Liver (tissue), 9 donors: ENCODE measurements around the gene LLGL2. TPM values are rescaled to one million over a fixed set of nuclear protein-coding genes. Genes with fewer than 3 reads are reported as not detected.

Source experiments
- DNase-seq: peaks from one replicate; pipeline ENCODE4 v3.0.0-alpha.2; 2017; ENCODE audit warnings: low spot score
- H3K27ac ChIP-seq, 2 donors: one replicate each; pipeline ENCODE4 v1.7.0; 2013; ENCODE audit warnings: inconsistent platforms in 2 of 2, low read length in 2 of 2, control low read depth in 1 of 2, low read depth in 1 of 2, mild to moderate bottlenecking in 1 of 2
- H3K27me3 ChIP-seq, 4 donors: one replicate each; pipeline versions ENCODE4 v1.6.1 to v1.7.0; 2013; ENCODE audit warnings: low read length in 3 of 4, inconsistent platforms in 1 of 4, mild to moderate bottlenecking in 1 of 4, moderate library complexity in 1 of 4; ENCODE audit not compliant: control insufficient read depth in 4 of 4, insufficient read depth in 4 of 4
- H3K36me3 ChIP-seq, 4 donors: one replicate each; pipeline versions ENCODE4 v1.6.1 to v1.7.0; 2013; ENCODE audit warnings: low read length in 3 of 4, mild to moderate bottlenecking in 3 of 4, low read depth in 1 of 4, moderate library complexity in 1 of 4; ENCODE audit not compliant: control insufficient read depth in 4 of 4, insufficient read depth in 3 of 4
- H3K4me1 ChIP-seq, 4 donors: one replicate each; pipeline versions ENCODE4 v1.6.1 to v1.7.0; 2013; ENCODE audit warnings: low read length in 3 of 4, mild to moderate bottlenecking in 3 of 4, moderate library complexity in 1 of 4; ENCODE audit not compliant: control insufficient read depth in 4 of 4, insufficient read depth in 4 of 4
- H3K4me3 ChIP-seq, 3 donors: one replicate each; pipeline versions ENCODE4 v1.6.1 to v1.7.0; 2013; ENCODE audit warnings: low read length in 3 of 3, control low read depth in 1 of 3, low read depth in 1 of 3, mild to moderate bottlenecking in 1 of 3
- H3K9ac ChIP-seq, 2 donors: one replicate each; pipeline ENCODE4 v1.7.0; 2013; ENCODE audit warnings: low read length in 2 of 2, mild to moderate bottlenecking in 2 of 2, moderate library complexity in 2 of 2, control low read depth in 1 of 2, low read depth in 1 of 2
- H3K9me3 ChIP-seq, 4 donors: one replicate each; pipeline versions ENCODE4 v1.6.1 to v1.7.0; 2013; ENCODE audit warnings: low read length in 3 of 4; ENCODE audit not compliant: control insufficient read depth in 4 of 4
- ATF3 ChIP-seq: IDR thresholded peaks from 2 replicates; pipeline ENCODE4 v1.6.1; 2016; ENCODE audit warnings: antibody characterized with exemption
- FOXA1 ChIP-seq: IDR thresholded peaks from 2 replicates; pipeline ENCODE4 v1.6.1; 2016; ENCODE audit warnings: antibody characterized with exemption
- FOXA2 ChIP-seq: IDR thresholded peaks from 2 replicates; pipeline ENCODE4 v1.6.1; 2016; ENCODE audit warnings: antibody characterized with exemption
- GABPA ChIP-seq, 2 donors: IDR thresholded peaks in 1 of 2; conservative IDR thresholded peaks in 1 of 2; 2 replicates each; pipeline ENCODE4 v1.6.1; 2016; ENCODE audit warnings: antibody characterized with exemption in 2 of 2, mild to moderate bottlenecking in 1 of 2, moderate library complexity in 1 of 2
- HNF4A ChIP-seq, 2 donors: conservative IDR thresholded peaks; 2 replicates each; pipeline ENCODE4 v1.6.1; 2016; ENCODE audit warnings: antibody characterized with exemption in 2 of 2, mild to moderate bottlenecking in 2 of 2
- HNF4G ChIP-seq: IDR thresholded peaks from 2 replicates; pipeline ENCODE4 v1.6.1; 2016; ENCODE audit warnings: antibody characterized with exemption
- JUND ChIP-seq, 2 donors: IDR thresholded peaks; 2 replicates each; pipeline ENCODE4 v1.6.1; 2016; ENCODE audit warnings: antibody characterized with exemption in 2 of 2
- MAX ChIP-seq: IDR thresholded peaks from 2 replicates; pipeline ENCODE4 v1.6.1; 2016; ENCODE audit warnings: antibody characterized with exemption
- NR2F2 ChIP-seq: IDR thresholded peaks from 2 replicates; pipeline ENCODE4 v1.6.1; 2016; ENCODE audit warnings: antibody characterized with exemption
- REST ChIP-seq: IDR thresholded peaks from 2 replicates; pipeline ENCODE4 v1.6.1; 2016; ENCODE audit warnings: antibody characterized with exemption, mild to moderate bottlenecking
- SP1 ChIP-seq: IDR thresholded peaks from 2 replicates; pipeline ENCODE4 v1.6.1; 2018; ENCODE audit warnings: antibody characterized with exemption, mild to moderate bottlenecking
- TAF1 ChIP-seq: conservative IDR thresholded peaks from 2 replicates; pipeline ENCODE4 v1.6.1; 2016; ENCODE audit warnings: antibody characterized with exemption, mild to moderate bottlenecking
- ZBTB33 ChIP-seq: IDR thresholded peaks from 2 replicates; pipeline ENCODE4 v1.6.1; 2016; ENCODE audit warnings: antibody characterized with exemption
- WGBS: extraction: QIAGEN DNeasy Blood & Tissue Kit; methylation state at CpG from one replicate; pipeline ENCODE4 v1.1.7; 2013; 5-methylcytosine and 5-hydroxymethylcytosine counted together
- polyA plus RNA-seq, 2 donors: library from polyadenylated mRNA; stranded (reverse) in 1 of 2; unstranded in 1 of 2; fragments of 200-250 nt in 1 of 2; fragments of >200 nt in 1 of 2; fragmentation: Nextera tagmentation in 1 of 2; extraction: Ambion mirVana in 1 of 2; gene quantifications; one replicate each; pipeline versions ENCODE4 v1.2.1 to v1.2.3, GENCODE V29; 2013 to 2015
- total RNA-seq, 2 donors: library from RNA; depleted of rRNA; stranded (reverse); fragments of >200 nt; gene quantifications; one replicate each; pipeline ENCODE4 v1.2.3, GENCODE V29; 2014
- donor health status: healthy.
- donor health status: healthy.
- donor health status: healthy.
- donor health status: healthy.
- donor health status: healthy.

The LLGL2 gene
- total and polyA plus RNA-seq, 4 donors = 23.2 to 69.6 (median 38.5) TPM

- H3K9me3 ChIP-seq = no peaks in the 10 kb centered on the region
- H3K27ac ChIP-seq = no peak overlapping the region
- H3K4me1 ChIP-seq = peaks cover 5 to 23% (median 13%) of the 10 kb centered on the region in 4 donors
- H3K27me3 ChIP-seq = no peaks in the 10 kb centered on the region
- no peak for TF ChIP-seq NR2F2
- no peak for TF ChIP-seq TAF1
- TF ChIP-seq REST = no peak
- no peak for TF ChIP-seq JUND (IDR thresholded peaks at IDR 0.05)
- H3K9ac ChIP-seq = no peak overlapping the region
- WGBS = 94% methylated on average over 25 of the region's 25 CpGs
- no peak for DNase-seq
- peaks cover 1 to 36% (median 19%) of the 10 kb centered on the region in 4 donors for H3K36me3 ChIP-seq
- no peak overlapping the region for H3K4me3 ChIP-seq
Measured at GRCh38 chr17:75502721-75503329, 22.7 kb upstream of the LLGL2 start.

- Histone ChIP-seq H3K36me3 (peaks cover 0 to 30% (median 16%) of the 10 kb centered on the region in 4 donors), H3K27ac (no peak overlapping the region)
Measured at GRCh38 chr17:75503337-75503950, 22.1 kb upstream of the LLGL2 start.

GRCh38 chr17:75503976-75504346, 21.5 kb upstream of the LLGL2 start:
- Histone ChIP-seq H3K27me3 (no peaks in the 10 kb centered on the region), H3K4me1 (peaks cover 6 to 27% (median 15%) of the 10 kb centered on the region in 4 donors), H3K9ac (no peak overlapping the region), H3K36me3 (peaks cover 0 to 30% (median 16%) of the 10 kb centered on the region in 4 donors), H3K9me3 (no peaks in the 10 kb centered on the region), H3K4me3 (no peak overlapping the region), H3K27ac (peak overlapping the region in 1 of 2 donors; percentile 65)
- 62% methylated on average over 13 of the region's 13 CpGs for WGBS
- DNase-seq = no peak
- TF ChIP-seq REST (no peak), SP1 (no peak), ATF3 (no peak), FOXA2 (no peak), FOXA1 (no peak), NR2F2 (no peak), GABPA (IDR thresholded peaks at IDR 0.05 in 1 of 2, conservative IDR thresholded peaks at IDR 0.05 in 1 of 2) (no peak), MAX (no peak), HNF4G (no peak), JUND (IDR thresholded peaks at IDR 0.05) (no peak)

More at GRCh38 chr17:75503337-75503950, 22.1 kb upstream of the LLGL2 start:
- Histone ChIP-seq H3K4me3 (no peak overlapping the region), H3K27me3 (no peaks in the 10 kb centered on the region), H3K4me1 (peaks cover 5 to 26% (median 15%) of the 10 kb centered on the region in 4 donors), H3K9ac (no peak overlapping the region), H3K9me3 (no peaks in the 10 kb centered on the region)
- WGBS = 84% methylated on average over 23 of the region's 23 CpGs
- DNase-seq = no peak
- TF ChIP-seq ZBTB33 (no peak), HNF4A (conservative IDR thresholded peaks at IDR 0.05) (no peak), FOXA1 (no peak), HNF4G (no peak), FOXA2 (no peak)
